ENCODE measurements around the gene LSM10. TPM values are rescaled to one million over a fixed set of nuclear protein-coding genes. Genes with fewer than 3 reads are reported as not detected.

LSM10 gene
- total and polyA plus RNA-seq, 9 of the 15 experiments (the other 6 are each of a cell fraction or from before 2014, with no cell fraction given), result 13.2 to 146 (median 68.9) TPM

DNA sequence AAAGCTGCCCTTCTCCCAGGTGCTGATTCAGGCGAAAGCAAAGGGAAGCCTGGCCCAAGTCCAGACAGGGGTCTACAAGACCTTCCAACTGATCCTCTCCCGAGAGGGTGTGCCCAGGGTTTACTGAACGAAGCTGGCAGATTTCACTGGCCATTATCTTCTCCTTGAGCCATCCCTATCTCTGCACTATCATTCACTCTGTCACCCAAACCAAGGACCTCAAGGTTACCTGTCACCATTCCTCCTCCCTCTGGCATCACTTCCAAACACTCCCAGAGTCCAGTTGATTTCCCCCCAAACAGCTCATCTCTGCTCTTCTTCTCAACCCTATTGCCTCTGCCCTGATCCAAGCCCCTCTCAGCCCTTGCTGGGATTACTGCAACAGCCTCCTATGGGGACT lies 16.9 kb downstream of the LSM10 start:
- FAIRE-seq, result no peak

GRCh38 chr1:36380143-36380619 lies 17.5 kb downstream of the LSM10 start:
- no peak overlapping the region for H3K4me2 ChIP-seq (ENCODE audit: insufficient read depth, low read length)
- H3K36me3 ChIP-seq (ENCODE audit: control insufficient read depth, insufficient read depth, low read length), result peaks cover 46% of the 10 kb centered on the region
- ChIA-PET POLR2A (interaction anchor here (1.8 to 2.9 kb wide), 2 partner anchors 9 to 11 kb away, joined by 5 to 13 read pairs; no protein-coding TSS in a partner anchor), CTCF (ENCODE audit: low intra/inter-chr PET ratio) (no interaction called here)
- peaks cover 93% of the 10 kb centered on the region for H3K79me2 ChIP-seq (ENCODE audit: control insufficient read depth, insufficient read depth, low read length)
- DNase-seq (ENCODE audit: extremely low read depth in 1 of 4, low spot score in 3 of 4) (no peak), FAIRE-seq (no peak), ATAC-seq (no peak)
- 66% methylated on average over 5 of the region's 5 CpGs for WGBS (ENCODE audit: insufficient coverage, low coverage, missing lambda C conversion rate)
- H3K4me3 ChIP-seq, result no peak overlapping the region
- no peak overlapping the region; a peak in 1 of 4 replicates for H3K9ac ChIP-seq (ENCODE audit: insufficient read depth in 1 of 2, low read depth in 2 of 2, low read length in 2 of 2)
- no peak overlapping the region for H3K27ac ChIP-seq (ENCODE audit: extremely low read depth, low read depth, low read length)
- H3K9me1 ChIP-seq (ENCODE audit: control insufficient read depth, insufficient read depth, low read length), result peaks cover 4% of the 10 kb centered on the region
- in situ Hi-C loops (cut with MboI) (no loop called here), intact Hi-C loops (cut with micrococcal nuclease) (no loop called here)
- peaks cover 22 to 29% of the 10 kb centered on the region in 2 experiments for H3K4me1 ChIP-seq (replicated peaks in 1 of 2; ENCODE audit: control insufficient read depth in 2 of 2, insufficient read depth in 2 of 2, low read length in 2 of 2)
- H3K9me3 ChIP-seq (replicated peaks; ENCODE audit: control insufficient read depth, insufficient read depth, low read depth, low read length), result no peaks in the 10 kb centered on the region
- TF ChIP-seq, protein P1, sequence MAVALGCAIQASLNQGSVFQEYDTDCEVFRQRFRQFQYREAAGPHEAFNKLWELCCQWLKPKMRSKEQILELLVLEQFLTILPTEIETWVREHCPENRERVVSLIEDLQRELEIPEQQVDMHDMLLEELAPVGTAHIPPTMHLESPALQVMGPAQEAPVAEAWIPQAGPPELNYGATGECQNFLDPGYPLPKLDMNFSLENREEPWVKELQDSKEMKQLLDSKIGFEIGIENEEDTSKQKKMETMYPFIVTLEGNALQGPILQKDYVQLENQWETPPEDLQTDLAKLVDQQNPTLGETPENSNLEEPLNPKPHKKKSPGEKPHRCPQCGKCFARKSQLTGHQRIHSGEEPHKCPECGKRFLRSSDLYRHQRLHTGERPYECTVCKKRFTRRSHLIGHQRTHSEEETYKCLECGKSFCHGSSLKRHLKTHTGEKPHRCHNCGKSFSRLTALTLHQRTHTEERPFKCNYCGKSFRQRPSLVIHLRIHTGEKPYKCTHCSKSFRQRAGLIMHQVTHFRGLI (CRISPR knock-in tag; IDR thresholded peaks at IDR 0.05), result no peak
- TF ChIP-seq C11orf30 (IDR thresholded peaks at IDR 0.05; ENCODE audit: low read depth) (0 out of 2 replicates have a peak, but pooled peaks have one; percentile 23), ZNF589 (CRISPR knock-in tag; IDR thresholded peaks at IDR 0.05; ENCODE audit: low read depth) (no peak), ZNF316 (IDR thresholded peaks at IDR 0.05) (peak; percentile 42; the same call in 1 of the 2 replicates), POLR2H (tag; IDR thresholded peaks at IDR 0.05; ENCODE audit: low read depth) (no peak)
- H3K27me3 ChIP-seq (ENCODE audit: control insufficient read depth in 2 of 2, insufficient read depth in 2 of 2, low read length in 2 of 2), result no peaks in the 10 kb centered on the region
- no TSS peak for BruUV-seq (replicated peaks)
- H2AFZ ChIP-seq (ENCODE audit: low read depth, low read length), result no peak overlapping the region
- peaks cover 22% of the 10 kb centered on the region; the same call in 1 of the 2 replicates for H4K20me1 ChIP-seq (replicated peaks; ENCODE audit: control insufficient read depth, insufficient read depth, low read length)

More for the DNA sequence above, 16.9 kb downstream of the LSM10 start:
- CTCF ChIA-PET (ENCODE audit: low intra/inter-chr PET ratio), result no interaction called here
- no peaks in the 10 kb centered on the region for H3K27me3 ChIP-seq (ENCODE audit: control insufficient read depth in 2 of 2, insufficient read depth in 2 of 2, low read length in 2 of 2)
- ATAC-seq (no peak), DNase-seq (ENCODE audit: extremely low read depth in 1 of 4, low spot score in 3 of 4) (no peak)
- H3K36me3 ChIP-seq (ENCODE audit: control insufficient read depth, insufficient read depth, low read length), result peaks cover 42% of the 10 kb centered on the region
- H4K20me1 ChIP-seq (replicated peaks; ENCODE audit: control insufficient read depth, insufficient read depth, low read length), result peaks cover 24% of the 10 kb centered on the region; the same call in 1 of the 2 replicates
- intact Hi-C loops (cut with micrococcal nuclease), result no loop called here
- TF ChIP-seq ZNF175 (CRISPR knock-in tag; IDR thresholded peaks at IDR 0.05; ENCODE audit: low read depth) (no peak), SUPT5H (IDR thresholded peaks at IDR 0.05) (peak; percentile 48; the same call in 1 of the 2 replicates), NR4A1 (CRISPR knock-in tag; IDR thresholded peaks at IDR 0.05) (no peak), NR4A1 (tag; IDR thresholded peaks at IDR 0.05) (no peak), KDM4B (IDR thresholded peaks at IDR 0.05; ENCODE audit: borderline replicate concordance in 2 of 2, low read depth in 1 of 2) (no peak)
- no peak overlapping the region for H3K4me3 ChIP-seq
- in situ Hi-C loops (cut with MboI), result no loop called here
- peaks cover 93% of the 10 kb centered on the region for H3K79me2 ChIP-seq (ENCODE audit: control insufficient read depth, insufficient read depth, low read length)
- POLR2A ChIA-PET, result interaction anchor here (1.8 to 2.9 kb wide), 2 partner anchors 8 to 11 kb away, joined by 5 to 13 read pairs; no protein-coding TSS in a partner anchor
- H3K27ac ChIP-seq (ENCODE audit: extremely low read depth, low read depth, low read length), result no peak overlapping the region
- BruUV-seq (replicated peaks), result no TSS peak
- H2AFZ ChIP-seq (ENCODE audit: low read depth, low read length), result no peak overlapping the region
- no peaks in the 10 kb centered on the region for H3K9me3 ChIP-seq (replicated peaks; ENCODE audit: control insufficient read depth, insufficient read depth, low read depth, low read length)
- no peak overlapping the region for H3K4me2 ChIP-seq (ENCODE audit: insufficient read depth, low read length)
- H3K4me1 ChIP-seq (replicated peaks in 1 of 2; ENCODE audit: control insufficient read depth in 2 of 2, insufficient read depth in 2 of 2, low read length in 2 of 2), result peaks cover 22 to 24% of the 10 kb centered on the region in 2 experiments
- peaks cover 4% of the 10 kb centered on the region for H3K9me1 ChIP-seq (ENCODE audit: control insufficient read depth, insufficient read depth, low read length)
- WGBS (ENCODE audit: insufficient coverage, low coverage, missing lambda C conversion rate), result 61% methylated on average over 3 of the region's 3 CpGs
- no peak overlapping the region; a peak in 1 of 4 replicates for H3K9ac ChIP-seq (ENCODE audit: insufficient read depth in 1 of 2, low read depth in 2 of 2, low read length in 2 of 2)

All from K562 (cell line).